H1 (cell line): Measurements from ENCODE around the gene E2F3.

ENCODE experiments used
- CHD1 ChIP-seq: IDR thresholded peaks from 2 replicates; pipeline ENCODE4 v1.6.1; 2012; ENCODE audit warnings: low read depth, low read length, improper control_type of control experiment
- EP300 ChIP-seq, 2 experiments: IDR thresholded peaks; 1 replicate in 1 of 2; 2 replicates in 1 of 2; pipeline ENCODE4 v1.6.1; 2011 to 2012; ENCODE audit warnings: low read depth in 2 of 2, low read length in 2 of 2, mild to moderate bottlenecking in 2 of 2, borderline replicate concordance in 1 of 2, inconsistent platforms in 1 of 2, moderate library complexity in 1 of 2
- EZH2 ChIP-seq: fragments of 200-600 bp; sonication (generic); IDR thresholded peaks from 2 replicates; pipeline ENCODE4 v1.7.1; 2012; ENCODE audit warnings: low read depth, mild to moderate bottlenecking, moderate library complexity, low read length, inconsistent platforms; ENCODE audit not compliant: severe bottlenecking
- KDM1A ChIP-seq: fragments of 200-600, 300-600 bp; sonication (generic); IDR thresholded peaks from 2 replicates; pipeline ENCODE4 v1.7.1; 2016; ENCODE audit warnings: mild to moderate bottlenecking, low read length, borderline replicate concordance
- RFX5 ChIP-seq: IDR thresholded peaks from 2 replicates; pipeline ENCODE4 v1.6.1; 2011; ENCODE audit warnings: low read depth, low read length, improper control_type of control experiment, borderline replicate concordance
- SIN3A ChIP-seq, 2 experiments: IDR thresholded peaks in 1 of 2; conservative IDR thresholded peaks in 1 of 2; 2 replicates each; pipeline ENCODE4 v1.6.1; 2011 to 2012; ENCODE audit warnings: low read length in 2 of 2, improper control_type of control experiment in 1 of 2, low read depth in 1 of 2, mild to moderate bottlenecking in 1 of 2
- TAF1 ChIP-seq: IDR thresholded peaks from 2 replicates; pipeline ENCODE4 v1.6.1; 2011; ENCODE audit warnings: mild to moderate bottlenecking, low read depth, low read length
- TF ChIP-seq, protein P1 (sequence below), 3 experiments: IDR thresholded peaks; 1 replicate in 2 of 3; 2 replicates in 1 of 3; pipeline versions ENCODE4 v1.5.1 to v1.6.1; 2011; ENCODE audit warnings: low read length in 3 of 3, mild to moderate bottlenecking in 3 of 3, inconsistent platforms in 2 of 3, low read depth in 1 of 3, moderate library complexity in 1 of 3; ENCODE audit not compliant: insufficient read depth in 1 of 3; ENCODE audit errors: control extremely low read depth in 1 of 3

DNA sequence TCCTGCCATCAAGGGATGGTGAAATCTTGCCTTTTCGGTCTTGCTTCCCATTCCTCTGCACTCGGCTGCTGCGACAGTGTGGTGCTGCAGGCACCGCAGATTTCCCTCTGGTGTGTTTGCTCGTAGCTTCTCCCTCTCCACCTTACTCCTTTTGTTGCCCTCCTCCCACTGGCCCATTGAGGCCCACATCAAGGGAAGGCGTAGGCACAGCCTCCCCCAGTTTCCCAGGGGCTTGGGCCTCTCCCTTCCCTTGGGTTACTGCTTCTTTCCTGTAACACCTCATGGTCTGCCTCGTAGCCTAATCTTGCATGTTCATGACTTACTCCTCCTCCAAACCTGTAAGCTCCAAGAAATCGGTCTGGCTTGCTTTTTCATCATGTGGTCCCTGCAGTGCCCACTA lies 9.9 kb downstream of the E2F3 start:
- TF ChIP-seq EZH2 (no peak), KDM1A (no peak), EP300 (IDR thresholded peaks at IDR 0.05; ENCODE audit: borderline replicate concordance in 1 of 2, low read depth in 2 of 2, low read length in 2 of 2) (no peak), CHD1 (no peak), TAF1 (no peak), RFX5 (no peak), SIN3A (conservative IDR thresholded peaks at IDR 0.05 in 1 of 2, IDR thresholded peaks at IDR 0.05 in 1 of 2; ENCODE audit: low read depth in 1 of 2, low read length in 2 of 2) (no peak)
- TF ChIP-seq, protein P1, sequence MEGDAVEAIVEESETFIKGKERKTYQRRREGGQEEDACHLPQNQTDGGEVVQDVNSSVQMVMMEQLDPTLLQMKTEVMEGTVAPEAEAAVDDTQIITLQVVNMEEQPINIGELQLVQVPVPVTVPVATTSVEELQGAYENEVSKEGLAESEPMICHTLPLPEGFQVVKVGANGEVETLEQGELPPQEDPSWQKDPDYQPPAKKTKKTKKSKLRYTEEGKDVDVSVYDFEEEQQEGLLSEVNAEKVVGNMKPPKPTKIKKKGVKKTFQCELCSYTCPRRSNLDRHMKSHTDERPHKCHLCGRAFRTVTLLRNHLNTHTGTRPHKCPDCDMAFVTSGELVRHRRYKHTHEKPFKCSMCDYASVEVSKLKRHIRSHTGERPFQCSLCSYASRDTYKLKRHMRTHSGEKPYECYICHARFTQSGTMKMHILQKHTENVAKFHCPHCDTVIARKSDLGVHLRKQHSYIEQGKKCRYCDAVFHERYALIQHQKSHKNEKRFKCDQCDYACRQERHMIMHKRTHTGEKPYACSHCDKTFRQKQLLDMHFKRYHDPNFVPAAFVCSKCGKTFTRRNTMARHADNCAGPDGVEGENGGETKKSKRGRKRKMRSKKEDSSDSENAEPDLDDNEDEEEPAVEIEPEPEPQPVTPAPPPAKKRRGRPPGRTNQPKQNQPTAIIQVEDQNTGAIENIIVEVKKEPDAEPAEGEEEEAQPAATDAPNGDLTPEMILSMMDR (IDR thresholded peaks at IDR 0.05; ENCODE audit: control extremely low read depth in 1 of 3, insufficient read depth in 1 of 3, low read depth in 1 of 3, low read length in 3 of 3): no peak
